ENCODE measurements around the gene RSPH9.

The RSPH9 gene

GRCh38 chr6:43714311-43715055, 69.6 kb downstream of the RSPH9 start:
- DNase-seq, result no peak

GRCh38 chr6:43715056-43715788, 70.4 kb downstream of the RSPH9 start:
- DNase-seq, result no peak

GRCh38 chr6:43716099-43716498, 71.3 kb downstream of the RSPH9 start:
- no peak for DNase-seq

GRCh38 chr6:43717389-43717788, 72.6 kb downstream of the RSPH9 start:
- no peak for DNase-seq

- no peak for DNase-seq
These were observed 73.0 kb downstream of the RSPH9 start for GRCh38 chr6:43717822-43718221.

- DNase-seq, result no peak
These were observed 73.7 kb downstream of the RSPH9 start for GRCh38 chr6:43718387-43719105.

- no peak for DNase-seq
These were observed 74.7 kb downstream of the RSPH9 start for GRCh38 chr6:43719511-43719910.

- DNase-seq, result no peak
These were observed 76.2 kb downstream of the RSPH9 start for GRCh38 chr6:43720999-43721398.
